Measurements from ENCODE around the gene TRIO. TPM values are rescaled to one million over a fixed set of nuclear protein-coding genes. Genes with fewer than 3 reads are reported as not detected.

Gene TRIO
- total RNA-seq, 1 donor from 2014 or later, result 223 TPM

DNA sequence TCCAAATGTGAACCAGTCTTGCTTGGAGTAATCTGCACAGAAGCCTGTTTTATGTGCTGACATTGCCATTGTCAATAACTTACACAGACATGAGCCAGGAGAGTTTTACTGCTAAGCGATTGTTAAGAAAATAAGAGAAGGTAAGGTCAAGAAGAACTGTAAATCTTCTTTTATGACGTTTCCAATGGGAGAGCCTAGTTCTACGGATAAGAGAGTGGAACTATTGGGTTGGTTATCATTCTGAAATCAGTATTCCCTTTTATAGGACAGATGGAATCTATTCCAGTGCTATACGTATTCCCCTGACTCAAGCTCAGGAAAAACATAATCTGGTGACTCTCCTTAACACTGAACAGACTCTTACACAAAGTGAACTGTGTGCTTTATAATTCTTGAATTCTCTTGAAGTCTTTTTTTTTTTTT is 300.5 kb downstream of the TRIO start:
- ChIA-PET POLR2A (no interaction called here), CTCF (interaction anchor here (0.7 kb wide), 1 partner anchor 117 kb away, joined by 3 read pairs; no protein-coding TSS in a partner anchor)
- no peak overlapping the region for H3K27ac Mint-ChIP-seq
- ATAC-seq (ENCODE audit: low read depth) (no peak), DNase-seq (no peak)
- no peaks in the 10 kb centered on the region for H3K27me3 Mint-ChIP-seq
- H3K4me1 Mint-ChIP-seq, result peaks cover 5% of the 10 kb centered on the region
- TF ChIP-seq, protein P1, sequence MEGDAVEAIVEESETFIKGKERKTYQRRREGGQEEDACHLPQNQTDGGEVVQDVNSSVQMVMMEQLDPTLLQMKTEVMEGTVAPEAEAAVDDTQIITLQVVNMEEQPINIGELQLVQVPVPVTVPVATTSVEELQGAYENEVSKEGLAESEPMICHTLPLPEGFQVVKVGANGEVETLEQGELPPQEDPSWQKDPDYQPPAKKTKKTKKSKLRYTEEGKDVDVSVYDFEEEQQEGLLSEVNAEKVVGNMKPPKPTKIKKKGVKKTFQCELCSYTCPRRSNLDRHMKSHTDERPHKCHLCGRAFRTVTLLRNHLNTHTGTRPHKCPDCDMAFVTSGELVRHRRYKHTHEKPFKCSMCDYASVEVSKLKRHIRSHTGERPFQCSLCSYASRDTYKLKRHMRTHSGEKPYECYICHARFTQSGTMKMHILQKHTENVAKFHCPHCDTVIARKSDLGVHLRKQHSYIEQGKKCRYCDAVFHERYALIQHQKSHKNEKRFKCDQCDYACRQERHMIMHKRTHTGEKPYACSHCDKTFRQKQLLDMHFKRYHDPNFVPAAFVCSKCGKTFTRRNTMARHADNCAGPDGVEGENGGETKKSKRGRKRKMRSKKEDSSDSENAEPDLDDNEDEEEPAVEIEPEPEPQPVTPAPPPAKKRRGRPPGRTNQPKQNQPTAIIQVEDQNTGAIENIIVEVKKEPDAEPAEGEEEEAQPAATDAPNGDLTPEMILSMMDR (IDR thresholded peaks at IDR 0.05), result no peak
- H3K36me3 Mint-ChIP-seq (ENCODE audit: low read depth), result peaks cover 70% of the 10 kb centered on the region
- H3K9me3 Mint-ChIP-seq, result no peaks in the 10 kb centered on the region
- intact Hi-C loops (cut with micrococcal nuclease), result no loop called here
- no peak overlapping the region for H3K4me3 Mint-ChIP-seq

DNA sequence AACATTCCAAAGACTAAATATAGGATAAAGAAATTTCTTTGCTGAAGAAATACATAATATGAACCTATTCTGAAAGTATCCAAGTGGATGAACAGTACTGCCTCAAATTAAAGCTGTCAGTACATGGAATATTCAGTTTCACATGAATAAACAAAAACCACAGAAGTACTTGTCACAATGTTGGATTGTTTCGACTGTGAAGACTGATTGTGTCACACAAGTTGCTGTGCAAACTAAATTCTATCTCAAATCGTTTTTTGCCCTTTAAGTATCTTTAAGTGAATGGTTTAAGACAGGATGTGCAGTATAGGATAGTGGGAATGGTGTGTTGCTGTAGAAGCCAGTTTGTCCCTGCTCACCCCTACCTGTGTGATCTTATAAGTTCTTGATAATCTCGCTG is 301.0 kb downstream of the TRIO start:
- no peak for DNase-seq
- Mint-ChIP-seq H3K36me3 (ENCODE audit: low read depth) (peaks cover 68% of the 10 kb centered on the region), H3K4me3 (no peak overlapping the region), H3K27ac (no peak overlapping the region), H3K27me3 (no peaks in the 10 kb centered on the region), H3K4me1 (peaks cover 5% of the 10 kb centered on the region), H3K9me3 (no peaks in the 10 kb centered on the region)
- ChIA-PET CTCF (interaction anchor here (0.7 kb wide), 1 partner anchor 118 kb away, joined by 3 read pairs; no protein-coding TSS in a partner anchor), POLR2A (no interaction called here)
- no peak for ATAC-seq (ENCODE audit: low read depth)
- intact Hi-C loops (cut with micrococcal nuclease), result no loop called here
- TF ChIP-seq, protein P1 (IDR thresholded peaks at IDR 0.05), result no peak

DNA sequence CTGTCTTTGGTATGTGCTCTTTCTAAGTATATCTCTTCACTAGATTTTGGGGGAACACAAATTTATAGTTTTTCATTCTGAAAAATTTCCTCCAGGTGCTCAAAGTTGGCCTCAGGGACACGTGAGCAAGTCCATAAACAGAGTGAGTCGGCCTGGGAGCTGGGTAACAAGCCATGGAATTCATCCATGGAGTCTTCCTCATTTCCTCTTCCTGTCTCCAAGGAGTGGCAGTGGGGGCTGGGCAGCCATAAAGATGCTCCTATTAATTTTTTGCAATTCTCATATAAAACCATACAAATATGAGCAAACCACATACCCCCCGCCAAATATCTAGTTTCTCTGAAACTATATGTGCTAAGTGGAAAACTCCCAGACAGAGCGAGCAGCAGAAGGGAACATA is 301.9 kb downstream of the TRIO start:
- Mint-ChIP-seq H3K27me3 (no peaks in the 10 kb centered on the region), H3K27ac (no peak overlapping the region), H3K4me3 (no peak overlapping the region), H3K36me3 (ENCODE audit: low read depth) (peaks cover 69% of the 10 kb centered on the region), H3K9me3 (no peaks in the 10 kb centered on the region), H3K4me1 (peaks cover 5% of the 10 kb centered on the region)
- ATAC-seq (ENCODE audit: low read depth) (no peak), DNase-seq (no peak)
- ChIA-PET POLR2A (no interaction called here), CTCF (no interaction called here)
- intact Hi-C loops (cut with micrococcal nuclease), result no loop called here
- TF ChIP-seq, protein P1 (IDR thresholded peaks at IDR 0.05), result no peak

DNA sequence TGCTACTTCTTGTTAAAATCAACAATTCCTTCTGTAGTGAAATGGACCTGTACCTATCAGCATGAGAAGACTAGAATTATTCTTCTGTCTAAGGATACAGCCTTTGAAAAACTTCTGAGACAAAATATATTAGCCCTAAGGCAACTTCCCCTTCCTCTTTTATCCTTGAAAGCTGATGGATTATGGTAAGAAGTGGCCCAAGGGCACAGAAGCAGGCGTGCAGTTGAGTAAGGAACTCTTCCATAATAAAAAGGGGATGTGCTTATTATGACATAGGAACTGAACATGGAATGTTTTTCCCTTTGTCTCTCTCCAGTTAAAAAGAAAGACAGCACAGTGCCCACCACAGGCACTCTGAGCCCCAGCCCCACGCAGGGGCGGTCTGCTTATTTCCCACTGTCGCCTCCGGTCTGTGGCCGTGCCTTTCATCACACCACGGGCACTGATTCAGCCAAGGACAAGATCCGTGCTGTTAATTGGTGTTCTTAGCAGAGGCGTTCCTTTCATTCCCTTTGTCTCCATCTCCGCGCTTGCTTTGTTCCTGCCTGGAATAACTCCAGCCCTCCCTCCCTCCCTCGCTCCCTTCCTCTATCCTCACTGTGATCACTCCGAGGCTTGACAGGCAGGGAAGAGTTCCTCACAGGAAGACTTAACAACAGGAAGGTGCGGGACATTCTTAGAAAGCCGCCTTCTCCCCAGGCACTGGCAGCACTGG is 302.6 kb downstream of the TRIO start:
- no peak for ATAC-seq (ENCODE audit: low read depth)
- CTCF ChIA-PET, result no interaction called here
- TF ChIP-seq, protein P1 (IDR thresholded peaks at IDR 0.05), result no peak
- no peak for DNase-seq
- no peaks in the 10 kb centered on the region for H3K9me3 Mint-ChIP-seq
- POLR2A ChIA-PET, result no interaction called here
- H3K27me3 Mint-ChIP-seq, result no peaks in the 10 kb centered on the region
- intact Hi-C loops (cut with micrococcal nuclease), result no loop called here
- H3K4me1 Mint-ChIP-seq, result peaks cover 5% of the 10 kb centered on the region
- no peak overlapping the region for H3K27ac Mint-ChIP-seq
- H3K4me3 Mint-ChIP-seq, result no peak overlapping the region
- peaks cover 68% of the 10 kb centered on the region for H3K36me3 Mint-ChIP-seq (ENCODE audit: low read depth)

DNA sequence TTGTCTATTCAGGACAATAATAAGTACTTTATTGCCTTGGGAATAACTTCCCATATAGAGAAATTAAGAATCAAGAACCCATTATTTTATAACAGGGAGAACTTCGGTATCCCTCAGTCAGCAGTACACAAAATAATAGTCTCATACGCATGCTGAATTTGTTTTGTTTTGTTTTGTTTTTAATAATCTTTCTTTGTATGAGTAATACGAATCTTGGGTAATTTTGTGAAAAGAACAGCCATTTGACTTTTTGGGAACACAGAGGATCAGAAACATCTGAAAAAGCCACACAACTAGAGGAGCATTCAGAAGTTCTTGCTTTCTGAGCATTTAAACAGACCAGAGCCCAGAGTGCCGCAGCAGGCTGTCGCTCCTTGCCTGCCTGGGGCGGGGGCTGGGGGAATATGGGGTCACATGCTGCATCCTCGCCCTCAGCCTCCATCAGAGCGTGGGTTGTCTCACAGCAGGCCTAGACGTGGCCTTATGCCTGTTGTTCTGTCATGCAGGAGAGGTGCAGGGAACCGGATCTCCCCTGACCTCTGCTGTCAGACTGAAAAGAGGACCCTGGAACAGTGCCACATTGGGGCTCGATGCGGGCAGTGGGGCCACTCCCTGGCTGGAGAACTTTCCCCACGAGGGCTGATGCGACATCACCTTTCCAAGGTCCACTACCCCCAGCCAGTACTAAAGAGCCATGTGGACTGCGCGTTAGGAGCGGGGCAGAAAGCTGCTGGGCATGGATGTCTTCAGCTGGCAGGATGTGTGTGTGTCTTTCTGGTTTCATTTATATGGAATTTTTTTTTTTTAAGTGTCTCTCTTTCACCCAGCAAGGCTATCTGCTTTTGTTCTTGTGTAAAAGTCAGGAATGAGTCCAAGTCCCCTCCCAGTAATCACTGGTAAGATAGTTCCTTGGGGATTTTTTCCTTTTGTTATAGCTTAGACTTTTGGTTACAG is 305.1 kb downstream of the TRIO start:
- Mint-ChIP-seq H3K4me3 (no peak overlapping the region), H3K27ac (peak overlapping the region; percentile 57), H3K27me3 (no peaks in the 10 kb centered on the region), H3K9me3 (no peaks in the 10 kb centered on the region), H3K4me1 (peaks cover 5% of the 10 kb centered on the region), H3K36me3 (ENCODE audit: low read depth) (peaks cover 59% of the 10 kb centered on the region)
- intact Hi-C loops (cut with micrococcal nuclease), result no loop called here
- ChIA-PET CTCF (no interaction called here), POLR2A (no interaction called here)
- TF ChIP-seq, protein P1 (IDR thresholded peaks at IDR 0.05), result no peak
- peak; percentile 25 for ATAC-seq (ENCODE audit: low read depth)
- no peak for DNase-seq
